ENCODE results near the gene PSAP.
A peak's percentile ranks its signal among the peaks of the same experiment; 100 is the strongest.

Gene PSAP

GRCh38 chr10:71891437-71891836 lies 40.4 kb upstream of the PSAP start:
- no peak overlapping the region for H3K4me3 ChIP-seq (ENCODE audit: control insufficient read depth in 1 of 7, extremely low read depth in 1 of 7, insufficient read depth in 4 of 7, low read depth in 2 of 7, low read length in 6 of 7)
- no peak for DNase-seq
- H3K27ac ChIP-seq (ENCODE audit: insufficient read depth in 1 of 2, low read depth in 1 of 2, low read length in 2 of 2, poor library complexity in 1 of 2, severe bottlenecking in 2 of 2) = no peak overlapping the region
- CTCF ChIA-PET = interaction anchor here (0.9 to 9.5 kb wide), 3 partner anchors 31 to 422 kb away, joined by 3 to 129 read pairs (median 3); no protein-coding TSS in a partner anchor
- no peaks in the 10 kb centered on the region for H3K36me3 ChIP-seq (ENCODE audit: control insufficient read depth in 4 of 4, insufficient read depth in 4 of 4, low read length in 3 of 4)
- peaks cover 9 to 40% (median 26%) of the 10 kb centered on the region in 4 experiments for H3K4me1 ChIP-seq (ENCODE audit: control extremely low read depth in 1 of 4, control insufficient read depth in 4 of 4, insufficient read depth in 4 of 4, low read length in 3 of 4)
- WGBS (ENCODE audit: insufficient coverage) = 79% methylated on average over 7 of the region's 7 CpGs
- POLR2A ChIA-PET = no interaction called here
- H3K9me3 ChIP-seq (ENCODE audit: control extremely low read depth in 1 of 5, control insufficient read depth in 4 of 5, insufficient read depth in 2 of 5, low read depth in 1 of 5, low read length in 4 of 5) = no peaks in the 10 kb centered on the region
- no peaks in the 10 kb centered on the region for H3K27me3 ChIP-seq (replicated peaks in 2 of 5; ENCODE audit: control insufficient read depth in 4 of 5, insufficient read depth in 5 of 5, low read length in 4 of 5)

GRCh38 chr10:71889388-71889987 lies 38.4 kb upstream of the PSAP start:
- H3K4me1 ChIP-seq (ENCODE audit: control extremely low read depth in 1 of 4, control insufficient read depth in 4 of 4, insufficient read depth in 4 of 4, low read length in 3 of 4) = peaks cover 9 to 36% (median 26%) of the 10 kb centered on the region in 4 experiments
- no peaks in the 10 kb centered on the region for H3K36me3 ChIP-seq (ENCODE audit: control insufficient read depth in 4 of 4, insufficient read depth in 4 of 4, low read length in 3 of 4)
- ChIA-PET POLR2A (no interaction called here), CTCF (interaction anchor here (1.3 to 9.5 kb wide), 2 partner anchors 9 to 51 kb away, joined by 3 to 129 read pairs; no protein-coding TSS in a partner anchor)
- peak overlapping the region in 1 of 2 experiments; percentile 50 for H3K27ac ChIP-seq (ENCODE audit: insufficient read depth in 1 of 2, low read depth in 1 of 2, low read length in 2 of 2, poor library complexity in 1 of 2, severe bottlenecking in 2 of 2)
- H3K27me3 ChIP-seq (replicated peaks in 2 of 5; ENCODE audit: control insufficient read depth in 4 of 5, insufficient read depth in 5 of 5, low read length in 4 of 5) = no peaks in the 10 kb centered on the region
- peak in 2 of 3 donors; percentile 20 to 32 for DNase-seq
- 42% methylated on average over 7 of the region's 9 CpGs for WGBS (ENCODE audit: insufficient coverage)
- H3K9me3 ChIP-seq (ENCODE audit: control extremely low read depth in 1 of 5, control insufficient read depth in 4 of 5, insufficient read depth in 2 of 5, low read depth in 1 of 5, low read length in 4 of 5) = no peaks in the 10 kb centered on the region
- peak overlapping the region in 5 of 7 experiments; percentile 60 to 81 (median 74) for H3K4me3 ChIP-seq (ENCODE audit: control insufficient read depth in 1 of 7, extremely low read depth in 1 of 7, insufficient read depth in 4 of 7, low read depth in 2 of 7, low read length in 6 of 7)

GRCh38 chr10:71888623-71889387 lies 37.8 kb upstream of the PSAP start:
- DNase-seq = peak; percentile 76 to 89 (median 88)
- H3K4me1 ChIP-seq (ENCODE audit: control extremely low read depth in 1 of 4, control insufficient read depth in 4 of 4, insufficient read depth in 4 of 4, low read length in 3 of 4) = peaks cover 9 to 35% (median 25%) of the 10 kb centered on the region in 4 experiments
- peak overlapping the region; percentile 18 to 81 (median 68) for H3K4me3 ChIP-seq (ENCODE audit: control insufficient read depth in 1 of 7, extremely low read depth in 1 of 7, insufficient read depth in 4 of 7, low read depth in 2 of 7, low read length in 6 of 7)
- POLR2A ChIA-PET = interaction anchor here (0.6 kb wide), 1 partner anchor 141 kb away, joined by 4 read pairs; no protein-coding TSS in a partner anchor
- no peaks in the 10 kb centered on the region for H3K9me3 ChIP-seq (ENCODE audit: control extremely low read depth in 1 of 5, control insufficient read depth in 4 of 5, insufficient read depth in 2 of 5, low read depth in 1 of 5, low read length in 4 of 5)
- no peaks in the 10 kb centered on the region for H3K36me3 ChIP-seq (ENCODE audit: control insufficient read depth in 4 of 4, insufficient read depth in 4 of 4, low read length in 3 of 4)
- peak overlapping the region in 1 of 2 experiments; percentile 50 for H3K27ac ChIP-seq (ENCODE audit: insufficient read depth in 1 of 2, low read depth in 1 of 2, low read length in 2 of 2, poor library complexity in 1 of 2, severe bottlenecking in 2 of 2)
- CTCF ChIA-PET = interaction anchor here (1.3 to 9.5 kb wide), 2 partner anchors 8 to 50 kb away, joined by 3 to 129 read pairs; no protein-coding TSS in a partner anchor
- H3K27me3 ChIP-seq (replicated peaks in 2 of 5; ENCODE audit: control insufficient read depth in 4 of 5, insufficient read depth in 5 of 5, low read length in 4 of 5) = no peaks in the 10 kb centered on the region
- under 1% methylated on average over 43 of the region's 48 CpGs for WGBS (ENCODE audit: insufficient coverage)

GRCh38 chr10:71888248-71888622 lies 37.2 kb upstream of the PSAP start:
- Histone ChIP-seq H3K9me3 (ENCODE audit: control extremely low read depth in 1 of 5, control insufficient read depth in 4 of 5, insufficient read depth in 2 of 5, low read depth in 1 of 5, low read length in 4 of 5) (no peaks in the 10 kb centered on the region), H3K36me3 (ENCODE audit: control insufficient read depth in 4 of 4, insufficient read depth in 4 of 4, low read length in 3 of 4) (no peaks in the 10 kb centered on the region), H3K27ac (ENCODE audit: insufficient read depth in 1 of 2, low read depth in 1 of 2, low read length in 2 of 2, poor library complexity in 1 of 2, severe bottlenecking in 2 of 2) (peak overlapping the region in 1 of 2 experiments; percentile 50), H3K4me1 (ENCODE audit: control extremely low read depth in 1 of 4, control insufficient read depth in 4 of 4, insufficient read depth in 4 of 4, low read length in 3 of 4) (peaks cover 14 to 34% (median 27%) of the 10 kb centered on the region in 4 experiments), H3K4me3 (ENCODE audit: control insufficient read depth in 1 of 7, extremely low read depth in 1 of 7, insufficient read depth in 4 of 7, low read depth in 2 of 7, low read length in 6 of 7) (peak overlapping the region in 6 of 7 experiments; percentile 57 to 81 (median 71)), H3K27me3 (replicated peaks in 2 of 5; ENCODE audit: control insufficient read depth in 4 of 5, insufficient read depth in 5 of 5, low read length in 4 of 5) (no peaks in the 10 kb centered on the region)
- no peak for DNase-seq
- ChIA-PET CTCF (interaction anchor here (9.5 kb wide), 1 partner anchor 50 kb away, joined by 129 read pairs; no protein-coding TSS in a partner anchor), POLR2A (interaction anchor here (0.6 kb wide), 1 partner anchor 140 kb away, joined by 4 read pairs; no protein-coding TSS in a partner anchor)
- WGBS (ENCODE audit: insufficient coverage) = 49% methylated on average over 2 of the region's 8 CpGs

GRCh38 chr10:71887743-71888142 lies 36.7 kb upstream of the PSAP start:
- POLR2A ChIA-PET = no interaction called here

GRCh38 chr10:71882813-71883659 lies 32.0 kb upstream of the PSAP start:
- CTCF ChIA-PET = interaction anchor here (1.6 to 4.4 kb wide), 3 partner anchors 13 to 46 kb away, joined by 3 to 23 read pairs (median 22); no protein-coding TSS in a partner anchor
- POLR2A ChIA-PET = interaction anchor here (0.5 to 0.6 kb wide), 2 partner anchors 12 to 66 kb away, joined by 3 to 5 read pairs; no protein-coding TSS in a partner anchor
- DNase-seq = peak in 2 of 3 donors; percentile 24 to 25
- Histone ChIP-seq H3K36me3 (ENCODE audit: control insufficient read depth in 4 of 4, insufficient read depth in 4 of 4, low read length in 3 of 4) (no peaks in the 10 kb centered on the region), H3K27ac (ENCODE audit: insufficient read depth in 1 of 2, low read depth in 1 of 2, low read length in 2 of 2, poor library complexity in 1 of 2, severe bottlenecking in 2 of 2) (no peak overlapping the region), H3K9me3 (ENCODE audit: control extremely low read depth in 1 of 5, control insufficient read depth in 4 of 5, insufficient read depth in 2 of 5, low read depth in 1 of 5, low read length in 4 of 5) (no peaks in the 10 kb centered on the region), H3K27me3 (replicated peaks in 2 of 5; ENCODE audit: control insufficient read depth in 4 of 5, insufficient read depth in 5 of 5, low read length in 4 of 5) (no peaks in the 10 kb centered on the region), H3K4me1 (ENCODE audit: control extremely low read depth in 1 of 4, control insufficient read depth in 4 of 4, insufficient read depth in 4 of 4, low read length in 3 of 4) (peaks cover 10 to 25% (median 18%) of the 10 kb centered on the region in 4 experiments), H3K4me3 (ENCODE audit: control insufficient read depth in 1 of 7, extremely low read depth in 1 of 7, insufficient read depth in 4 of 7, low read depth in 2 of 7, low read length in 6 of 7) (no peak overlapping the region)
- 86% methylated on average over 9 of the region's 10 CpGs for WGBS (ENCODE audit: insufficient coverage)

More at GRCh38 chr10:71887743-71888142, 36.7 kb upstream of the PSAP start:
- DNase-seq = no peak
- no peak overlapping the region for H3K4me3 ChIP-seq (ENCODE audit: control insufficient read depth in 1 of 7, extremely low read depth in 1 of 7, insufficient read depth in 4 of 7, low read depth in 2 of 7, low read length in 6 of 7)
- peaks cover 16 to 36% (median 29%) of the 10 kb centered on the region in 4 experiments for H3K4me1 ChIP-seq (ENCODE audit: control extremely low read depth in 1 of 4, control insufficient read depth in 4 of 4, insufficient read depth in 4 of 4, low read length in 3 of 4)
- no peaks in the 10 kb centered on the region for H3K36me3 ChIP-seq (ENCODE audit: control insufficient read depth in 4 of 4, insufficient read depth in 4 of 4, low read length in 3 of 4)
- H3K27ac ChIP-seq (ENCODE audit: insufficient read depth in 1 of 2, low read depth in 1 of 2, low read length in 2 of 2, poor library complexity in 1 of 2, severe bottlenecking in 2 of 2) = no peak overlapping the region
- no peaks in the 10 kb centered on the region for H3K9me3 ChIP-seq (ENCODE audit: control extremely low read depth in 1 of 5, control insufficient read depth in 4 of 5, insufficient read depth in 2 of 5, low read depth in 1 of 5, low read length in 4 of 5)
- no peaks in the 10 kb centered on the region for H3K27me3 ChIP-seq (replicated peaks in 2 of 5; ENCODE audit: control insufficient read depth in 4 of 5, insufficient read depth in 5 of 5, low read length in 4 of 5)
- CTCF ChIA-PET = interaction anchor here (1.0 to 9.5 kb wide), 2 partner anchors 10 to 49 kb away, joined by 3 to 129 read pairs; no protein-coding TSS in a partner anchor
- WGBS (ENCODE audit: insufficient coverage) = 87% methylated on average over 2 of the region's 4 CpGs

All from common myeloid progenitor, CD34-positive (primary cell).